Adrenal gland (tissue), 12 donors: ENCODE measurements around the gene LBH. TPM values are rescaled to one million over a fixed set of nuclear protein-coding genes. Genes with fewer than 3 reads are reported as not detected.

ENCODE experiments used
- DNase-seq, 7 donors: peaks; one replicate each; pipeline ENCODE4 v3.0.0-alpha.2; 2019 to 2020
- H3K27ac ChIP-seq, 5 donors: fragments of 200-600 bp; sonication (generic) in 4 of 5; 1 replicate in 3 of 5; 2 replicates in 2 of 5; pipeline versions ENCODE4 v1.5.1 to v1.8.0; 2016 to 2020; ENCODE audit warnings: mild to moderate bottlenecking in 1 of 5
- H3K27me3 ChIP-seq: fragments of 200-600 bp; 2 replicates; pipeline ENCODE4 v1.8.0; 2021
- H3K36me3 ChIP-seq, 2 donors: fragments of 200-600 bp; replicated peaks in 1 of 2; 1 replicate in 1 of 2; 2 replicates in 1 of 2; pipeline versions ENCODE4 v1.5.1 to v1.8.0; 2018 to 2022
- H3K4me1 ChIP-seq, 2 donors: fragments of 200-600 bp; replicated peaks in 1 of 2; 1 replicate in 1 of 2; 2 replicates in 1 of 2; pipeline versions ENCODE4 v1.5.1 to v1.8.0; 2018 to 2021
- H3K4me3 ChIP-seq, 4 donors: fragments of 200-600 bp; sonication (generic) in 3 of 4; one replicate each; pipeline ENCODE4 v1.5.1; 2016 to 2018
- H3K9me3 ChIP-seq, 3 donors: fragments of 200-600 bp; sonication (generic) in 1 of 3; replicated peaks in 1 of 3; 1 replicate in 2 of 3; 2 replicates in 1 of 3; pipeline versions ENCODE4 v1.5.1 to v1.8.0; 2016 to 2021
- CTCF ChIP-seq, 6 experiments: fragments of 450-650 bp in 4 of 6; fragments of 200-600 bp in 2 of 6; sonication (generic) in 1 of 6; IDR thresholded peaks; 1 replicate in 5 of 6; 2 replicates in 1 of 6; pipeline versions ENCODE4 v1.5.1 to v1.8.0; 2016 to 2021; ENCODE audit warnings: antibody characterized with exemption in 6 of 6, mild to moderate bottlenecking in 2 of 6, moderate library complexity in 1 of 6
- POLR2A ChIP-seq, 2 donors: fragments of 450-650 bp; IDR thresholded peaks; one replicate each; pipeline ENCODE4 v1.6.1; 2017; ENCODE audit warnings: antibody characterized with exemption in 2 of 2, mild to moderate bottlenecking in 2 of 2, moderate library complexity in 1 of 2
- WGBS, 4 donors: extraction: QIAGEN DNeasy Blood & Tissue Kit in 2 of 4; methylation state at CpG; one replicate each; pipeline versions ENCODE4 v1.1.5 to v1.1.7; 2013 to 2017; 5-methylcytosine and 5-hydroxymethylcytosine counted together
- intact Hi-C, 2 donors: fragments of 100-400 bp; cut with DNase I; formaldehyde crosslinking; loops; one replicate each; pipeline versions ENCODE4 v1.14.1 to v1.15.0; 2022 to 2023
- polyA plus RNA-seq, 3 donors: library from polyadenylated mRNA; stranded (reverse); fragments of 200-250 nt in 2 of 3; fragments of 350-450 nt in 1 of 3; fragmentation: Illumina TruSeq in 1 of 3; extraction: RNeasy Lipid Tissue Mini Kit (QIAGEN cat#74804) in 1 of 3; gene quantifications; one replicate each; pipeline ENCODE4 v1.2.3, GENCODE V29; 2013 to 2014
- total RNA-seq, 9 donors: library from RNA; depleted of rRNA in 4 of 9; stranded (reverse); fragments of >200 nt in 4 of 9; fragments of 120-200 nt in 1 of 9; fragmentation: NEBNext Ultra II Directional in 1 of 9; extraction: Animal tissue kit (Norgen Biotek cat#: 25700) in 1 of 9; gene quantifications; one replicate each; pipeline versions ENCODE4 v1.1.0 to v1.2.4, GENCODE V29; 2013 to 2023
- donor health status: healthy with polysubstance abuse.
- donor health status: Bipolar disorder and iron deficiency.
- donor health status: DM: yes; HTN: yes; CAD: no.
- donor health status: DM: no; HTN: no; CAD: no.
- donor health status: DM: no; HTN: no; CAD: no.
- donor health status: DM: yes; HTN: yes; CAD: no.

The LBH gene
- total and polyA plus RNA-seq, 12 donors: 7.6 to 76.4 (median 11.4) TPM

DNA sequence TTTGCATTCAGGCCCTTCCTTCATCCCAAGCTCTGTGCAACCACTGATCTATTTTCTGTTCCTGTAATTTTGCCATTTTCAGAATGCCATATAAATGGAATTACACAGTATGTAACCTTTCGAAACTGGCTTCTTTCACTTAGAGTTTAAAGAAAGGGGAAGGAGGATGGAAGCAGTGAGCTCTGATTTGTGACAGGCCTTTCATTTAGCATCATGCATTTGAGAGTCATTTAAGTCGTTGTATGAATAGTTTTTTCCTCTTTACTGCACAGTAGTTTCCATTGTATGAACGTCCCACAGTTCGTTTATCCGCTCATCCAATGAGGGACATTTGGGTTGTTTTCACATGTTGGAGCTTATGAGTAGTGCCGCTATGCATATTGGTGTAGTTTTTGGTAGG is 67.0 kb downstream of the LBH start:
- no peaks in the 10 kb centered on the region for H3K36me3 ChIP-seq
- no peaks in the 10 kb centered on the region for H3K9me3 ChIP-seq
- TF ChIP-seq POLR2A (IDR thresholded peaks at IDR 0.05) (no peak), CTCF (IDR thresholded peaks at IDR 0.05) (no peak)
- intact Hi-C loops: no loop called here
- 84 to 87% (median 85%) methylated on average over 6 of the region's 6 CpGs for WGBS, 4 donors
- no peaks in the 10 kb centered on the region for H3K4me1 ChIP-seq
- H3K4me3 ChIP-seq: no peak overlapping the region
- no peak overlapping the region for H3K27ac ChIP-seq
- no peak for DNase-seq
- no peaks in the 10 kb centered on the region for H3K27me3 ChIP-seq

- DNase-seq: no peak
- no peaks in the 10 kb centered on the region for H3K36me3 ChIP-seq
- intact Hi-C loops: no loop called here
- H3K4me3 ChIP-seq: no peak overlapping the region
- no peaks in the 10 kb centered on the region for H3K27me3 ChIP-seq
- no peaks in the 10 kb centered on the region for H3K9me3 ChIP-seq
- peak overlapping the region in 1 of 5 donors; percentile 16 for H3K27ac ChIP-seq
- TF ChIP-seq POLR2A (IDR thresholded peaks at IDR 0.05): no peak
- no peak for TF ChIP-seq CTCF (IDR thresholded peaks at IDR 0.05)
- WGBS, 4 donors: 52 to 78% (median 64%) methylated on average over 3 of the region's 3 CpGs
- no peaks in the 10 kb centered on the region for H3K4me1 ChIP-seq
These were observed 68.8 kb downstream of the LBH start for GRCh38 chr2:30300122-30300455.

GRCh38 chr2:30300456-30301221 is 69.3 kb downstream of the LBH start:
- TF ChIP-seq CTCF (IDR thresholded peaks at IDR 0.05): no peak
- no peak for TF ChIP-seq POLR2A (IDR thresholded peaks at IDR 0.05)
- Histone ChIP-seq H3K4me1 (no peaks in the 10 kb centered on the region), H3K9me3 (no peaks in the 10 kb centered on the region), H3K36me3 (no peaks in the 10 kb centered on the region), H3K27me3 (no peaks in the 10 kb centered on the region), H3K4me3 (no peak overlapping the region), H3K27ac (peak overlapping the region in 1 of 5 donors; percentile 16)
- intact Hi-C loops: no loop called here
- DNase-seq: peak in 1 of 7 donors; percentile 8
- 65 to 71% (median 68%) methylated on average over 6 of the region's 6 CpGs for WGBS, 4 donors

DNA sequence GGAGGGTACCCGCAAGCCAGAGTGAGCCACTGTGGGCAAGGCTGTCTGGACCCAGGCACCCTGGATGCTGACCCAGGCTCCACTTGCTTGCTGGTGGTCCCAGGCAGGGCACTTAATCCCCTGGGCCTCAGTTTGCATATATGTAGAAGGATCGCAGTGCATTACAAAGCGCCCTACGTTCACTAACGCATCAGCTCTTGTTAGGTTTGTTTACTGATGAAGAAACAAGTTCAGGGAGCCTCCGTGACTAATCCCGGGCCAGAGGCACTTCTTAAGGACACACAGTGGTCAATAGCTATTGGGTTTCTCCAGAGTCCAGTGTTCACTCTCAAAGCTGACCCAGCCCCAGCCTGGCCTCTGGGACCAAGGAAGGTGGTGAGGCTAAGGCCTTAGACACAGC is 70.2 kb downstream of the LBH start:
- H3K27me3 ChIP-seq: no peaks in the 10 kb centered on the region
- no peak for DNase-seq
- 89 to 100% (median 94%) methylated on average over 1 to 7 of the region's 7 CpGs for WGBS, 4 donors
- TF ChIP-seq POLR2A (IDR thresholded peaks at IDR 0.05) (no peak), CTCF (IDR thresholded peaks at IDR 0.05) (no peak)
- H3K27ac ChIP-seq: no peak overlapping the region
- H3K4me3 ChIP-seq: no peak overlapping the region
- intact Hi-C loops: no loop called here
- H3K9me3 ChIP-seq: no peaks in the 10 kb centered on the region
- H3K4me1 ChIP-seq: no peaks in the 10 kb centered on the region
- H3K36me3 ChIP-seq: no peaks in the 10 kb centered on the region
